HG03064 (cell line): Measurements from ENCODE around the gene GRAMD1A.
"Not testable (repeated sequence)": the region's sequence is repeated elsewhere in the genome, so short reads cannot be mapped to it uniquely, and the experiment has no call there.

ENCODE experiments used
- ATAC-seq: cut with Tn5 transposase; IDR thresholded peaks from one replicate; pipeline ENCODE4 v1.9.1; 2021; ENCODE audit warnings: low read depth; ENCODE audit not compliant: unreplicated experiment

Gene GRAMD1A

GRCh38 chr19:35015954-35016351 lies 15.8 kb downstream of the GRAMD1A start:
- ATAC-seq = no peak

DNA sequence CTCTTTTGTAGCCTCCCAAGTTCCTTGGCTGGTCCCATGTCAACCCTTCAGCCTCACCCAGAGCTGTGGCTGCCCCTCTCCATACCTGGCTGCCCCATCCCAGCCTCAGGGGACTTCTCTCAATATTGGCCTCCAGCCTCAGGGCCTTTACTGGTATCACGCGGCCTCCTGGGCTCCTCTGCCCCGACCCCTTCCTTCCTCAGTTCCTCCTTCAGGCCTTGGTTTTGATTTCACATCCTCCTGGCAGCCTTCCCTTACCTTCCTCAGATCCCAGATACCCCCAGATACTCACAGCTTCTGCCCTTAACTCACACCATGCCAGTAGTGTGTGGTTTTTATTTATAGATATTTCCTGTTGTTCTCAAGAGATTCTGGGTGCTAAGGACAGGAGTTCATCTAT lies 17.4 kb downstream of the GRAMD1A start:
- ATAC-seq = no peak

GRCh38 chr19:35018379-35018778 lies 18.3 kb downstream of the GRAMD1A start:
- ATAC-seq = no peak

DNA sequence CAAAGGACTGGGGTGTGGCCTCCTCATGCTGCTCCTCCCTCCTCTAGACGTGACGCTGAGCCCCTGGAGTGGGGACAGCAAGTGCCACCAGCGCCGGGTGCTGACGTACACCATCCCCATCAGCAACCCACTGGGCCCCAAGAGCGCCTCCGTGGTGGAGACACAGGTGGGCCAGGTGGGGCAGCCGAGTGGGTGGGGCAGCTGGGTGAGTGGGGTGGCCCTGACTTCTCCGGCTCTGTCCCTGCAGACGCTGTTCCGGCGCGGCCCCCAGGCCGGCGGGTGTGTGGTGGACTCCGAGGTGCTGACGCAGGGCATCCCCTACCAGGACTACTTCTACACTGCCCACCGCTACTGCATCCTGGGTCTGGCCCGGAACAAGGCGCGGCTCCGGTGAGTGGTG lies 19.0 kb downstream of the GRAMD1A start:
- no peak for ATAC-seq

- no peak for ATAC-seq
These were observed 20.9 kb downstream of the GRAMD1A start for GRCh38 chr19:35021016-35021415.

- no peak for ATAC-seq
These were observed 21.5 kb downstream of the GRAMD1A start for GRCh38 chr19:35021596-35021995.

- ATAC-seq = no peak
These were observed 22.3 kb downstream of the GRAMD1A start for GRCh38 chr19:35022460-35022859.

GRCh38 chr19:35023428-35023827 lies 23.3 kb downstream of the GRAMD1A start:
- ATAC-seq = no peak

DNA sequence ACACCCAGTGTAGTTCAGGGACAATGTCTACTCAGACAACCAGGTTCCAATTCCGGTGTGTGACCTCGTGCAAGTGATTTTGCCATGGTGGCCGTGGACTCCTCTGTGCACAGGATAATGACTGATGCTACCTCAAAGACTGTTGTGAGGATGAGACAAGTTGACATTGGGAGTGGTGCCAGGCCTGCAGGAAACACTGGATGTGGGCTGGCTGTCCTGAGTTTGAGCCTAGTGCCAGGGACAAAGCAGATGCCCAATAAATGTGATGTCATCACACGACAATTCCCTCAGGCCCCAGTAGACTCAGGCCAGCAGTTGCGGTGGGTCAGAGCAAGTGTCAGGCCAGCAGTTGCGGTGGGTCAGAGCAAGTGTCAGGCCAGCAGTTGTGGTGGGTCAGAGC lies 24.0 kb downstream of the GRAMD1A start:
- ATAC-seq = no peak

DNA sequence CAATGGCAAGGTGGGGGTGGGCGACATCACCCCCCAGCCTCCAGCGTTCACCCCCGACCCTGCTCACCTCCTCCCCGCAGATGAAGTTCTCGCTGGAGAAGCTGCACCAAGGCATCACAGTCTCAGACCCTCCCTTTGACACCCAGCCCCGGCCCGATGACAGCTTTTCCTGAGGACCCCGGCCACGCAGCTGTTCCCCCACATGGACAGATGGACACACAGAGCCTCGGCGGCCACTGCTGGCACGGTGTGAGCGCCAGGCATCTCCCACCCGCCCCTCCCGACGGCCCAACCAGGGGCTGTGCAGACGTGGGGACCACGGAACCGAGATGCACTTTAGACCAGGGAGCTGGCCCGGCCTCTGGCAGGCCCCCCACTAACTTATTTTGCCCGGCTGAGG lies 25.8 kb downstream of the GRAMD1A start:
- ATAC-seq = no peak

DNA sequence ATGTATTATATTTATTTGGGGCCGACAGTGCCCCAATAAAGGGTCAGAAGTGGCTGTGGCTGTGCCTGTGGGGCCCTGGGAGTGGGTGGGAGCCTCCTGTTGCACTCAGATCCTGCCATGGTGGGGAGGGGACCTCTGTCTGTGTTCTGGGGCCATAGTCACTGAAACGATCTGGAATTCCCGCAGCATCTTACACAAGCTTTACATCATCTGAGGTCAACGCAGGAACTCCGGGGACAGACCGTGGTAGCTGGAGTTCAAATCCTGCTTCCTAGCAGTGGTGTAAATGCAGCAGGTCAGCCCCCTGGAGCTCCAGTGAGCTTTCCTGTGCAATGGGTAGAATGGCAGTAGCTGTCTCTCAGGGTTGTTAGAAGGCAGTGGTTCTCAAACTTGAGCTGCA lies 26.3 kb downstream of the GRAMD1A start:
- ATAC-seq = no peak

DNA sequence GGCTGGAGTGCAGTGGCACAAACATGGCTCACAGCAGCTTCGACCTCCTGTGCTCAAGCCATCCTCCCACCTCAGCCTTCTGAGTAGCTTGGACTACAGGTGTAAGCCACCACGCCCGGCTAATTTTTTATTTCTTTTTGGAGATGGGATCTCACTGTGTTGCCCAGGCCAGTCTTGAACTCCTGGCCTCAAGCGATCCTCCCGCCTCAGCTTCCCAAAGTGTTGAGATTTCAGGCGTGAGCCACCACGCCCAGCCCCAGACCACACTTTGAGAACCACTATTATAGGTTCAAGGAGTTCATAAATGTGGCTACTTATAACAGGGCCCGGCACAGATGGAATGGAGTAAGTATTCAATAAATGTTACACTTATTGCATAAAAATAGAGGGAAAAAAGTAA lies 26.9 kb downstream of the GRAMD1A start:
- no peak for ATAC-seq

DNA sequence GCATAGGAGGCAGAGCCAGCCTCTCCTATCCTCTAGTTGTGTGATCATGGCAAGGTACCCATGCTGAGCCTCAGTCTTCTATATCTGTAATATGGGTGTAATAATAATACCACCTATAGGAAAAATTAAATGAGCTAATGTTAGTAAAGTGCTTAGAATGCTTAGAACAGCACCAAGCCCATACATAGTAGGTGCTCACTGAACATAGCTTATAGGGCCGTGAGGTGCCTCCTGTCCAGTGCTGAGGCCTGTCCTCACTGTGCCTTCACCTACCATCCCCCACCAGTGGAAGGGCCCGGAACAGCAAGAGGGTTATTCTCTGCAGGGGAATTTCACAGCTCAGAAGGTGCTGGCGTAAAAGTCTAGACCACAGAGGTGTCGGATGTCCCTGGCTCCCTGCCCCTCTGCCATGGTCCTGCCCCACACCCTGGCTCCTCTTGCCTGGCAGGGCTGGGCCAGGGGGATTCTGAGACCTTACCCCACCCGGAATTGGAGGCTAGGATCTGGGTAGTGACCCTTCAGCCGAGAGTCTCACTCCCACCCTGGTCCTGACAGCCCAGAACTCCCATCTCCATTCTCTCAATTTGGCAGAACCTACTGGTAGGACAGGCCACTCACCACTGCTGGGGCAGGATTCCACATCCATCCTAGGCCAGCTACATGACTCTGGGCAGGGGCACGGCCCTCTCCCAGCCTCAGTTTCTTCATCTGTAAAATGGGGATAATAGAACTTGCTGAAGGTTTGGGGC lies 27.9 kb downstream of the GRAMD1A start:
- no peak for ATAC-seq

DNA sequence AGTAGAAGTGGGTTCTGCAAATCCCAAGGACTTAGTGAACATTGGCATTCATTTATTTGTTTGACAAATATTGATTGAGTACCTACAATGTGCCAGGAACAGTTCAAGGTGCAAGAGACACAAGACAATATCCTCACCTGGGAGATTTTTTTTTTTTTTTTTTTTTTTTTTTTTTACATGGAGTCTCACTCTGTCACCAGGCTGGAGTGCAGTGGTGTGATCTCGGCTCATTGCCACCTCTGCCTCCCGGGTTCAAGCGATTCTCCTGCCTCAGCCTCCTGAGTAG lies 28.4 kb downstream of the GRAMD1A start:
- not testable (repeated sequence) for ATAC-seq

GRCh38 chr19:35029275-35029736 lies 29.2 kb downstream of the GRAMD1A start:
- ATAC-seq = not testable (repeated sequence)

DNA sequence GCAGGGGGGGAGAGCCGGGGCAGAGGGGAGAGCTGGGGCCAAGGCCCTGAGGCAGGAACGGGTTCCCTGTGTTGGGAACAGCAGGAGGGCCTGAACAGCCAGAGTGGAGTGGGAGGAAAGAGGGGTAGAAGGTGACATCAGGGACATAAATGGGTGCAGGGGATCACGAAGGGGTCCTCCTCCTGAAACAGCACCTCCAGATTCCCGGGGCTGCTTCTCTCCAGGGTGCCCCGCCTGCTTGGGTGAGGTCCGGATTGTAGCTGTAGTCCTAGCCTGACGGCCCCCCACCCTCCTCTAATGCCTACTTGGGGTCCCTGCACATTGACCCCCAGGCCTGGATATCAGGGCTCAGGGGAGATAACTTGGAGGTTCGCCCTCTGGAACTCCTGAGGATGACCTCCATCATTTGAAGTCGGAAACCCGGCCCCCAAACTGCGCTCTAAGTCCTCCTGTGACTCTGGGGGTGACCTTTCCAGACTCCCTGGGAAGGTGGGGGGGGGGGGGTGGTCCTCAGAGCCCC lies 29.7 kb downstream of the GRAMD1A start:
- no peak for ATAC-seq

DNA sequence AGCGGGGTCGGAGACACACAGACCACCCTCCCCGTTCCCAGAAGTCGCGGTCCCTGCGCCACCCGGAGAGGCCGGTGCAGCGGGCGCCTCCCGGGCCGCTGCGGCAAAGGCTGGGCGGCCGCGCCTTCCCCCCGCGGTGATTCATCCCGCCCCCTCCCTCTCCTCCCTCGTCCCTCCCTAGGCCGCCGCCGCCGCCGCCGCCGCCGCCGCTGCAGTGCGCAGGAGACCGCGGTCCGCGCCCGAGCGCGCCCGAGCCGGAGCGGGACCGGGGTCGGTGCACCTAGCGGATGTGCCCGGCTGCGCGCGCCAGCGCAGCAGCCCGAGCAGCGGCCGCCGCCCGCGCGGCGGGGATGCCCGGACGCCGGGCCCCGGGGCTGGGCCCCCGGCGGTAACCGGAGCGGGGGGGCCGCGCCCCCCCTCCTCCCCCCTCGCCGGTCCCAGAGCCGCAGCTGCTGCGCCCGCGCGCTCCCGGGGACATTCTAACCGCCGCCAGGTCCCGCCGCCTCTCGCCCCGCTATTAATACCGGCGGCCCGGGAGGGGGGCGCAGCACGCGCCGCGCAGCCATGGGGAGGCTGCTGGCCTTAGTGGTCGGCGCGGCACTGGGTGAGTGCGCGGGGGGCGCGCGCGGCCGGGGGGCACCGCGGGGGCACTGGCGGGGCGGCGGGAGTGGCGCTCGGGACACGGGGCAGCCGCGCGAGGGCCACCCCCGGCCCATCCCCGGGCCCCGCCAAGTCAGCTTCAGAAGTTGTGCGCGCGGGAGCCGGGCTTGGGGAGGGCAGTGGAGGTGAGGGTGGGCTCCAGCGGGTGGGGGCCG lies 30.3 kb downstream of the GRAMD1A start, which contains the start of gene SCN1B:
Gene SCN1B, plus strand, starts transcription at position 214 of the 815 bp plus-strand sequence. Its CDS starts 351 bp downstream, at position 565.
- no peak for ATAC-seq

DNA sequence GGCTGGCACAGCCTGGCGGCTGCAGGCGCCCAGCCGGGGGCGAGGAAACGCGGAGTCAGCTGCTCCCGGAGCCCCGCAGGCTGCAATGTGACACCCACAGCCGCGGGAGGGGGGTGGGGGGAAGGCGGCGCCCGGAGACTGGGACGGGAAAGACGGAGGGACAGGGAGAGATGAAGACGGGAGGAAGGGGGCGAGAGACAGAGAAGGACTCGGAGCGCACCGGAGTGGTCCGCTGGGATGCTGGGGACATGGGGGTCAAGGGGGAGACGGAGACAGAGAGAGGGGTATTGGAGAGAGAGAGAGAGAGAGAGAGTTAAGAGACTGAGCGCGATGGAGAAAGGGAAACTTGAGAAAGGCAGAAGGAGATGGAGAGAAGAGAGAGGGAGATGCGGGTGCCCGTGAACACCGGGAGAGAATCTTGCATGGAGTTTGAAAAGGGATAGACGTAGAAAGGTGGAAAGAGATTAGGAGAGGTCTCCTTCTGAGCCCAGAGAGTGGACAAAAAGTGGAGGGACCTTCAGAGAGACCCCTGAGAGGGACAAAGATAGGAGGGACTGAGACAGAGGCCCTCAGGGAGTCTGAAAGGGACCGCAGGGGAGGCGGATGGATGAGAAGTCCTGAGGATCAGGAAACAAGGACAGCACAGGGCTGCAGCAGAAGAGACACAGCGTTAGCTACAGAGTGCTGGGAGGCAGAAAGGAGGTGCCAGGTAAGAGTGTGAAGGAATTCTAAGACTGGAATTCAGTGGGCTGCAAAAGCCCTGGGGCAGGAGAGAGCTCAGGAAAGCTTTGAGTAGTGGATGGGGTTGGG lies 31.2 kb downstream of the GRAMD1A start:
- ATAC-seq = no peak

GRCh38 chr19:35032356-35032865 lies 32.3 kb downstream of the GRAMD1A start:
- ATAC-seq = no peak
